Fibroblast of mammary gland (primary cell): ENCODE measurements around the gene ODC1.
"Not testable (repeated sequence)": the region's sequence is repeated elsewhere in the genome, so short reads cannot be mapped to it uniquely, and the experiment has no call there.

Source experiments
- DNase-seq: peaks from one replicate; pipeline ENCODE4 v3.0.0-alpha.2; 2010; ENCODE audit warnings: low read depth
- H3K4me3 ChIP-seq: 2 replicates; pipeline ENCODE4 v1.5.1; 2011; ENCODE audit warnings: low read depth, mild to moderate bottlenecking, low read length, moderate library complexity; ENCODE audit not compliant: control insufficient read depth
- TF ChIP-seq, protein P1 (sequence below): conservative IDR thresholded peaks from 2 replicates; pipeline ENCODE4 v1.5.1; 2011; ENCODE audit warnings: low read depth, low read length, inconsistent platforms; ENCODE audit not compliant: control insufficient read depth, insufficient read depth

ODC1 gene

DNA sequence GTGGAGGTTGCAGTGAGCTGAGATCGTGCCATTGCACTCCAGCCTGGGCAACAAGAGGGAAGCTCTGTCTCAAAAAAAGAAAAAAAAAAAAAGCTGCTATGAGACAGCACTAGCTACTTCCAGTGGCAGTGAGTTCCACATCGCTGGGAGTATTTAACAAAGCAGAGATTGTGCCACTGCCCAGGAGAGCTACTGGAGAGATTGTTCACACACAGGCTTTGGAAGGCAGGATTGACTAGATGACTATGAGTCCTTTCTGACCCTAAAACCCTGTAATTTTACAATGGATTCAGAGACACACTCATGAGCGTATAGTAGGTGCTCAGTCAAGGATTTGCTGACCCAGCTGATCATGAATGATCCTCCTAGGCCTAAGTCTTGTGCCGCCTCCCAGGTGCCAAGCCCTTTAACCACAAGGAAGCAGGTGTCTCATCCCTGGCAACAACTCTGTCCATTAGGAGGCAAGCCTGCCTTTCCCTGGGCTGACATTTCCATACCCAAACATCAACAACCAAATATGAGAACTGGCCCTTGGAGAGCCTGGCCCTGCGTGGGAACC, 45.0 kb upstream of the ODC1 start:
- DNase-seq, result no peak
- H3K4me3 ChIP-seq, result no peak overlapping the region
- TF ChIP-seq, protein P1, sequence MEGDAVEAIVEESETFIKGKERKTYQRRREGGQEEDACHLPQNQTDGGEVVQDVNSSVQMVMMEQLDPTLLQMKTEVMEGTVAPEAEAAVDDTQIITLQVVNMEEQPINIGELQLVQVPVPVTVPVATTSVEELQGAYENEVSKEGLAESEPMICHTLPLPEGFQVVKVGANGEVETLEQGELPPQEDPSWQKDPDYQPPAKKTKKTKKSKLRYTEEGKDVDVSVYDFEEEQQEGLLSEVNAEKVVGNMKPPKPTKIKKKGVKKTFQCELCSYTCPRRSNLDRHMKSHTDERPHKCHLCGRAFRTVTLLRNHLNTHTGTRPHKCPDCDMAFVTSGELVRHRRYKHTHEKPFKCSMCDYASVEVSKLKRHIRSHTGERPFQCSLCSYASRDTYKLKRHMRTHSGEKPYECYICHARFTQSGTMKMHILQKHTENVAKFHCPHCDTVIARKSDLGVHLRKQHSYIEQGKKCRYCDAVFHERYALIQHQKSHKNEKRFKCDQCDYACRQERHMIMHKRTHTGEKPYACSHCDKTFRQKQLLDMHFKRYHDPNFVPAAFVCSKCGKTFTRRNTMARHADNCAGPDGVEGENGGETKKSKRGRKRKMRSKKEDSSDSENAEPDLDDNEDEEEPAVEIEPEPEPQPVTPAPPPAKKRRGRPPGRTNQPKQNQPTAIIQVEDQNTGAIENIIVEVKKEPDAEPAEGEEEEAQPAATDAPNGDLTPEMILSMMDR, result no peak

GRCh38 chr2:10490806-10491291, 42.7 kb upstream of the ODC1 start:
- DNase-seq, result no peak
- TF ChIP-seq, protein P1, result no peak
- H3K4me3 ChIP-seq, result no peak overlapping the region

DNA sequence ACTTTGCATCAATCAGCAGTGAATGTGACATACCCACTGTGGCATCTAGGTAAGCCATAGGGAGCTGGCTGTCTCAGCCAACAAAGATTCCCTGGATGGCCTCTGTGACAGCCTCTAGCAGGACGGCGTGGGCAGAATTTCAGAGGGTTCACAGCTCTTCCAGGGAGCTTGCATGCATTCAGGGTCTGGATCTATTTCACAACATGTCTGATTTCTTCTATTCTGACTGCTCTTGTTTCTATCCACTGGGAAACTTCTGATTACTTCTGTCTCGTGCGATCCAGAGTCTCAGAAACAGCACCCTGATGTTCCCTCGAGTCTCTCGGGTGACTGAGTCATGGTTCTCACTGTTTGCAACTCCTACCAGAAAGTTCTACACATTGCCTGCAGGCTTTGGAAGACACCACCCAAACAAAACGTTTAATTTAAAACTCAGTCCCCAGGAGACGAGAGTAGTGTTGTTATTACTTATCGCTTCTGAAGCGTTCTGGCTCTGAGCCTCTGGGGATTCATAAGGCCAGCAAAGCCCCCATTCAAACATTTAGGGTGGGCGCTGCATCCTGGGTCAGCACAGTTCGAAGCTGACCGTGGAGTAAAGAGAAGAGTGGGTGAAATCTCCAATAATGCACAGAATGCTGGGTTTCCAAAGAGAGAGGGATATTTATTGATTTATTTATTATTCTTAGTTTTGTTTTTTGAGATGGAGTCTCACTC, 41.9 kb upstream of the ODC1 start:
- TF ChIP-seq, protein P1, result no peak
- no peak overlapping the region for H3K4me3 ChIP-seq
- peak; percentile 17 for DNase-seq

- H3K4me3 ChIP-seq, DNase-seq: not testable (repeated sequence)
Observed at GRCh38 chr2:10488142-10488541, 40.0 kb upstream of the ODC1 start.

DNA sequence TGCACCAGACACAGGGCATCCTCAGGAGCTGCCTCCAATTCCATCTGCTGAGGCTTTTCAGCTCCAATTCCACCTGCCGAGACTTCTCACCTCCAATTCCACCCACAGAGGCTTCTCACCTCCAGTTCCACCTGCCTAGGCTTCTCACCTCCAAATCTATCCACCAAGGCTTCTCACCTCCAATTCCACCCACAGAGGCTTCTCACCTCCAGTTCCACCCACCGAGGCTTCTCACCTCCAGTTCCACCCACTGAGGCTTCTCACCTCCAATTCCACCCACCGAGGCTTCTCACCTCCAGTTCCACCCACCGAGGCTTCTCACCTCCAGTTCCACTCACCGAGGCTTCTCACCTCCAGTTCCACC, 39.6 kb upstream of the ODC1 start:
- not testable (repeated sequence) for DNase-seq, H3K4me3 ChIP-seq

DNA sequence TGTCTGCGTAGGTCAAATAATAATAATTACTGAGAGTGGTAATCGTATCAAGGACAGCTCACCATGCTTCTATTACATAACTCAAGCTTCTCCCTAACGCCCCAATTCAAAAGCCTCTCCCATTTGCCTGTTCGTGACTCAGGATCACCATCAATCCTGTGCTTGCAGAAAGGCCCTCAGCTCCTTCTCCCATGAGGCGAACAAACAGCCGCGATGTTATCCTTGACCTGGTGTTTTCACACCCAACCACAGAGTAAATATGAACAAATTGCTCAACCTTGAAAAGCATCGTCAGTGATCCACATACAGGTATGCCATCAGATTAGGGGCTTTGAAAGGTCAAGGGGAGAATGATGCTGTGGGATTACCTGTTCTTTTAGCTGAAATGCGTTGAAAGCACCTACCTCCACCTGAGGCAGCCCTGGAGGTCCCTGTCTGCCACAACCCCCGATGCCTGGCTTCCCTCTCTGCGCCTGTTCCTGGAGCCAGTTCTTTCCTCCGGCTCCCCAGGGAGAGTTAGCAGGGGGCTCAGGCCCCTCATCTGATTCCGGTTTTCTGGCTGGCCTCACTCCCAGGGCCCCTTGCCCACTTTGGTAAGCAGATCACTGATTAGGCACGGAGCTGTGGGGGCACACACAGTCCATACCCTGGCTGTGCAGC, 39.1 kb upstream of the ODC1 start:
- TF ChIP-seq, protein P1, result no peak
- no peak overlapping the region for H3K4me3 ChIP-seq
- peak; percentile 34 for DNase-seq

- DNase-seq, result no peak
- no peak overlapping the region for H3K4me3 ChIP-seq
- TF ChIP-seq, protein P1, result no peak
Observed at GRCh38 chr2:10486601-10487079, 38.5 kb upstream of the ODC1 start.
